NCI-H2029 treated with DMSO at 0.1 percent for 48 hours (cell line): ENCODE data around the gene SATB2.

Source experiments
- DNase-seq: peaks from one replicate; lab custom pipeline; 2025; lab: John Stamatoyannopoulos, UW

Gene SATB2

GRCh38 chr2:199457147-199458008, at the start of gene SATB2:
Gene SATB2, minus strand, starts transcription at chr2:199457939. Its CDS starts 1,902 bp downstream, at chr2:199456037.
- DNase-seq, result no peak

- DNase-seq, result no peak
Measured at GRCh38 chr2:199505755-199506403, 48.1 kb upstream of the SATB2 start.

- DNase-seq, result no peak
Measured at GRCh38 chr2:199503148-199503547, 45.4 kb upstream of the SATB2 start.

GRCh38 chr2:199499005-199499404, 41.3 kb upstream of the SATB2 start:
- no peak for DNase-seq

- DNase-seq, result no peak
Measured at GRCh38 chr2:199495147-199495546, 37.4 kb upstream of the SATB2 start.

GRCh38 chr2:199490049-199490448, 32.3 kb upstream of the SATB2 start:
- DNase-seq, result no peak

GRCh38 chr2:199488772-199489400, 31.1 kb upstream of the SATB2 start:
- DNase-seq, result no peak

- peak; percentile 30 for DNase-seq
Measured at GRCh38 chr2:199485732-199486335, 28.1 kb upstream of the SATB2 start.

GRCh38 chr2:199484927-199485326, 27.2 kb upstream of the SATB2 start:
- no peak for DNase-seq

GRCh38 chr2:199480966-199481365, 23.2 kb upstream of the SATB2 start:
- DNase-seq, result no peak

- DNase-seq, result no peak
Measured at GRCh38 chr2:199477277-199477834, 19.6 kb upstream of the SATB2 start.

GRCh38 chr2:199471443-199472057, 13.8 kb upstream of the SATB2 start:
- no peak for DNase-seq

- no peak for DNase-seq
Measured at GRCh38 chr2:199470672-199471442, 13.1 kb upstream of the SATB2 start.

- no peak for DNase-seq
Measured at GRCh38 chr2:199470361-199470671, 12.6 kb upstream of the SATB2 start.

- no peak for DNase-seq
Measured at GRCh38 chr2:199469514-199470360, 12.0 kb upstream of the SATB2 start.

GRCh38 chr2:199468561-199469513, 11.1 kb upstream of the SATB2 start:
- no peak for DNase-seq

GRCh38 chr2:199467066-199467822, 9.5 kb upstream of the SATB2 start:
- no peak for DNase-seq

GRCh38 chr2:199466692-199467065, 8.9 kb upstream of the SATB2 start:
- no peak for DNase-seq
